Subcutaneous adipose tissue (tissue), 4 donors: ENCODE results near the gene LRMDA. TPM values are rescaled to one million over a fixed set of nuclear protein-coding genes. Genes with fewer than 3 reads are reported as not detected.

Experiments
- CTCF ChIP-seq: fragments of 450-650 bp; IDR thresholded peaks from one replicate; pipeline ENCODE4 v1.5.1; 2016; ENCODE audit warnings: low read depth, mild to moderate bottlenecking, control low read depth, antibody characterized with exemption, moderate library complexity
- total RNA-seq, 4 donors: library from RNA; depleted of rRNA; stranded (reverse); fragments of >200 nt; gene quantifications; one replicate each; pipeline ENCODE4 v1.1.0, GENCODE V29; 2016

The LRMDA gene
- total RNA-seq, 4 donors from 2014 or later, result 17.4 to 92.1 (median 22.8) TPM

GRCh38 chr10:75395066-75395931 lies 36.1 kb upstream of the LRMDA start:
- TF ChIP-seq CTCF, result no peak

GRCh38 chr10:75395932-75396630 lies 35.3 kb upstream of the LRMDA start:
- TF ChIP-seq CTCF, result no peak

GRCh38 chr10:75396631-75397495 lies 34.6 kb upstream of the LRMDA start:
- TF ChIP-seq CTCF, result no peak

- no peak for TF ChIP-seq CTCF
These were observed 33.8 kb upstream of the LRMDA start for GRCh38 chr10:75397496-75398199.

- TF ChIP-seq CTCF, result no peak
These were observed 33.2 kb upstream of the LRMDA start for GRCh38 chr10:75398200-75398691.

GRCh38 chr10:75398692-75399460 lies 32.5 kb upstream of the LRMDA start:
- no peak for TF ChIP-seq CTCF
